HepG2 (cell line): ENCODE results near the gene POLG2. TPM values are rescaled to one million over a fixed set of nuclear protein-coding genes. Genes with fewer than 3 reads are reported as not detected.
A peak's percentile ranks its signal among the peaks of the same experiment; 100 is the strongest.

Experiments
- CCAR2 ChIP-seq: fragments of 200-400 bp; formaldehyde crosslinking; optimal IDR thresholded peaks from 2 replicates; pipeline ENCODE3; 2018; ENCODE audit warnings: low read depth, mild to moderate bottlenecking, low read length, moderate library complexity
- ELF3 ChIP-seq: IDR thresholded peaks from 2 replicates; pipeline ENCODE4 v1.6.1; 2016; ENCODE audit warnings: missing genetic modification reagents, missing compliant biosample characterization
- ERF ChIP-seq: IDR thresholded peaks from 2 replicates; pipeline ENCODE4 v1.6.1; 2018; ENCODE audit warnings: missing biosample characterization, missing genetic modification reagents
- ETV6 ChIP-seq: sonication (generic); formaldehyde crosslinking; conservative IDR thresholded peaks from 2 replicates; pipeline ENCODE4 v1.4.0; 2020; ENCODE audit warnings: missing genetic modification reagents
- GFI1 ChIP-seq: sonication (generic); formaldehyde crosslinking; IDR thresholded peaks from 2 replicates; pipeline ENCODE4 v1.5.0; 2020; ENCODE audit warnings: missing genetic modification reagents, mild to moderate bottlenecking, borderline replicate concordance
- IKZF4 ChIP-seq: sonication (generic); formaldehyde crosslinking; IDR thresholded peaks from 2 replicates; pipeline ENCODE4 v1.5.1; 2020; ENCODE audit warnings: borderline replicate concordance, mild to moderate bottlenecking, low read depth, missing genetic modification reagents; ENCODE audit errors: not compliant biosample characterization
- KMT2B ChIP-seq: IDR thresholded peaks from 2 replicates; pipeline ENCODE4 v1.6.1; 2016; ENCODE audit warnings: missing genetic modification reagents, missing compliant biosample characterization
- MED1 ChIP-seq: sonication (generic); formaldehyde crosslinking; IDR thresholded peaks from 2 replicates; pipeline ENCODE4 v1.4.0; 2020; ENCODE audit warnings: missing genetic modification reagents
- MED13 ChIP-seq: sonication (generic); formaldehyde crosslinking; IDR thresholded peaks from 2 replicates; pipeline ENCODE4 v1.5.0; 2020; ENCODE audit warnings: missing genetic modification reagents
- MED8 ChIP-seq: sonication (generic); formaldehyde crosslinking; IDR thresholded peaks from 2 replicates; pipeline ENCODE4 v1.8.1; 2023; ENCODE audit warnings: mild to moderate bottlenecking, missing genetic modification reagents; ENCODE audit not compliant: insufficient replicate concordance
- MTA3 ChIP-seq: sonication (generic); formaldehyde crosslinking; IDR thresholded peaks from 2 replicates; pipeline ENCODE4 v1.4.0; 2020; ENCODE audit warnings: missing genetic modification reagents
- TOE1 ChIP-seq: sonication (generic); formaldehyde crosslinking; IDR thresholded peaks from 2 replicates; pipeline ENCODE4 v1.4.0; 2020; ENCODE audit warnings: mild to moderate bottlenecking, missing genetic modification reagents
- TRIM24 ChIP-seq: sonication (generic); formaldehyde crosslinking; IDR thresholded peaks from 2 replicates; pipeline ENCODE4 v1.8.0; 2022; ENCODE audit warnings: mild to moderate bottlenecking, missing genetic modification reagents
- ZNF263 ChIP-seq: sonication (generic); formaldehyde crosslinking; IDR thresholded peaks from 2 replicates; pipeline ENCODE4 v1.4.0; 2020; ENCODE audit warnings: missing genetic modification reagents
- ZNF496 ChIP-seq: sonication (generic); formaldehyde crosslinking; IDR thresholded peaks from 2 replicates; pipeline ENCODE4 v1.8.1; 2023; ENCODE audit warnings: mild to moderate bottlenecking, moderate library complexity, missing genetic modification reagents; ENCODE audit not compliant: insufficient replicate concordance
- ZNF615 ChIP-seq: sonication (generic); formaldehyde crosslinking; IDR thresholded peaks from 2 replicates; pipeline ENCODE4 v1.5.0; 2020; ENCODE audit warnings: mild to moderate bottlenecking, missing genetic modification reagents, borderline replicate concordance
- polyA plus RNA-seq, 8 experiments: library from polyadenylated mRNA; depleted of rRNA in 3 of 8; stranded (reverse) in 7 of 8; unstranded in 1 of 8; fragments of >200 nt; fragmentation: Illumina TruSeq in 4 of 8; extraction: Trizol in 4 of 8; gene quantifications; 2 replicates each; pipeline versions ENCODE4 v1.2.1 to v1.2.3, GENCODE V29; 2011 to 2016; ENCODE audit warnings: low read depth in 4 of 8, missing spikeins in 1 of 8, mixed read lengths in 1 of 8; ENCODE audit not compliant: insufficient read depth in 1 of 8
- total RNA-seq, 5 experiments: library from RNA; depleted of rRNA; stranded (reverse); fragments of >200 nt; fragmentation: Illumina TruSeq; extraction: Trizol; gene quantifications; 2 replicates each; pipeline ENCODE4 v1.2.3, GENCODE V29; 2016; ENCODE audit warnings: low read depth in 1 of 5
- TF ChIP-seq, protein P1 (sequence below): IDR thresholded peaks from 2 replicates; pipeline ENCODE4 v1.4.0; 2020; ENCODE audit warnings: mild to moderate bottlenecking, missing genetic modification reagents
- TF ChIP-seq, protein P2 (sequence below): sonication (generic); formaldehyde crosslinking; IDR thresholded peaks from 2 replicates; pipeline ENCODE4 v1.8.0; 2022; ENCODE audit warnings: missing genetic modification reagents, low read depth, mild to moderate bottlenecking, borderline replicate concordance
- TF ChIP-seq, protein P3 (sequence below): IDR thresholded peaks from 2 replicates; pipeline ENCODE4 v1.6.1; 2012; ENCODE audit warnings: inconsistent platforms
- TF ChIP-seq, protein P4 (sequence below): sonication (generic); formaldehyde crosslinking; IDR thresholded peaks from 2 replicates; pipeline ENCODE4 v1.4.0; 2020; ENCODE audit warnings: missing genetic modification reagents, borderline replicate concordance

POLG2 gene
- total and polyA plus RNA-seq, 2 of the 13 experiments (the other 11 are each of a cell fraction or from before 2014, with no cell fraction given), result 21.1 to 25.5 TPM

DNA sequence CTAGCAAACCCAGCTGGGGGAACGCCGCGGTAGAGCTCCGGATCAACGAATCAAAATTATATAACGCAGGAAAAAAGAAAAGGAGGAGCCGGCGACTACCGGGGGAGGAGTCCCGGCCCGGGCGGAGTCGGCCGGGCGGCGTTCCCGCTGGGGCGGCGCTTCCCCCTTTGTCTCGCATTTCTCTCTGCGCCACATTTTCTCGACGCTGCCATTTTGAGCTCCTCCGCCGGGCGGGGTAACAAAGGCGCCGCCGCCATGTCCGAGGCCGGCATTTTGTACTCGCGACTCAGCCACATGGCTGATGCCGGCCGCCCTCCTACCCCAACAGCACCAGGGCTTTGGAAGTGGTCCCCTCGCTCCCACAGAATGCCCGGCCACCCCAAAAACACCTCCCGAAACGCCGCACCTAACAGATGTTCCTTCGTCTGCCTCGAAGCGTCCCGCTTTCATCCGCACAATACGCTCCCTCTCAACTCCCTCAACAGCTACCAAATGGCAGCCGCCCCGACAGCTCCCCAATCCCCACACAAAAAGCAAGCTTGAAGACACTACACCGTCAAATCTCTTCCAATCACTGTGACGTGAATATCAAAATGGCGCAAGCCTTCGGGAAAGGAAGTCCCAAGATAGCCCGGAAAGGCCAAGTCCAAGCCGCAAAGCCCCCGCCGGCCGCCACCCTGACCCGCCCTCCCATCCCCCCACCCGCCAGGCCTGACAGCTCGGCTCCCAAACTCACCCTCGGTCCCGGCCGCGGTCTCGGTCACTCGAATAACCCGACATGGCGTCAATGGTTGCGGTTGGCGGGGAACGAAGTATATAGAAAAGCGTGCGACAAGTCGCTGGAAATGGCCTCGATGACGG is 8.7 kb upstream of the POLG2 start (continued):
- TF ChIP-seq IKZF4 (CRISPR knock-in tag) (peak; percentile 14), ZNF263 (CRISPR knock-in tag) (peak; percentile 95), MED13 (peak; percentile 80; the same call in 1 of the 2 replicates), ZNF615 (CRISPR knock-in tag) (no peak; the same call in 1 of the 2 replicates), MTA3 (CRISPR knock-in tag) (no peak), TRIM24 (no peak), ERF (peak; percentile 70; the same call in 1 of the 2 replicates), CCAR2 (no peak), ZNF496 (CRISPR knock-in tag) (no peak), MED8 (CRISPR knock-in tag) (no peak), MED1 (peak; percentile 49; the same call in 1 of the 2 replicates), KMT2B (CRISPR knock-in tag) (peak; percentile 19; the same call in 1 of the 2 replicates), GFI1 (CRISPR knock-in tag) (peak; percentile 22; the same call in 1 of the 2 replicates), TOE1 (CRISPR knock-in tag) (no peak), ETV6 (CRISPR knock-in tag) (peak; percentile 84; the same call in 1 of the 2 replicates), ELF3 (CRISPR knock-in tag) (peak; percentile 62)
- TF ChIP-seq, protein P1, sequence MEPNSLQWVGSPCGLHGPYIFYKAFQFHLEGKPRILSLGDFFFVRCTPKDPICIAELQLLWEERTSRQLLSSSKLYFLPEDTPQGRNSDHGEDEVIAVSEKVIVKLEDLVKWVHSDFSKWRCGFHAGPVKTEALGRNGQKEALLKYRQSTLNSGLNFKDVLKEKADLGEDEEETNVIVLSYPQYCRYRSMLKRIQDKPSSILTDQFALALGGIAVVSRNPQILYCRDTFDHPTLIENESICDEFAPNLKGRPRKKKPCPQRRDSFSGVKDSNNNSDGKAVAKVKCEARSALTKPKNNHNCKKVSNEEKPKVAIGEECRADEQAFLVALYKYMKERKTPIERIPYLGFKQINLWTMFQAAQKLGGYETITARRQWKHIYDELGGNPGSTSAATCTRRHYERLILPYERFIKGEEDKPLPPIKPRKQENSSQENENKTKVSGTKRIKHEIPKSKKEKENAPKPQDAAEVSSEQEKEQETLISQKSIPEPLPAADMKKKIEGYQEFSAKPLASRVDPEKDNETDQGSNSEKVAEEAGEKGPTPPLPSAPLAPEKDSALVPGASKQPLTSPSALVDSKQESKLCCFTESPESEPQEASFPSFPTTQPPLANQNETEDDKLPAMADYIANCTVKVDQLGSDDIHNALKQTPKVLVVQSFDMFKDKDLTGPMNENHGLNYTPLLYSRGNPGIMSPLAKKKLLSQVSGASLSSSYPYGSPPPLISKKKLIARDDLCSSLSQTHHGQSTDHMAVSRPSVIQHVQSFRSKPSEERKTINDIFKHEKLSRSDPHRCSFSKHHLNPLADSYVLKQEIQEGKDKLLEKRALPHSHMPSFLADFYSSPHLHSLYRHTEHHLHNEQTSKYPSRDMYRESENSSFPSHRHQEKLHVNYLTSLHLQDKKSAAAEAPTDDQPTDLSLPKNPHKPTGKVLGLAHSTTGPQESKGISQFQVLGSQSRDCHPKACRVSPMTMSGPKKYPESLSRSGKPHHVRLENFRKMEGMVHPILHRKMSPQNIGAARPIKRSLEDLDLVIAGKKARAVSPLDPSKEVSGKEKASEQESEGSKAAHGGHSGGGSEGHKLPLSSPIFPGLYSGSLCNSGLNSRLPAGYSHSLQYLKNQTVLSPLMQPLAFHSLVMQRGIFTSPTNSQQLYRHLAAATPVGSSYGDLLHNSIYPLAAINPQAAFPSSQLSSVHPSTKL (CRISPR knock-in tag), result 0 out of 2 replicates have a peak, but pooled peaks have one; percentile 30
- TF ChIP-seq, protein P2, sequence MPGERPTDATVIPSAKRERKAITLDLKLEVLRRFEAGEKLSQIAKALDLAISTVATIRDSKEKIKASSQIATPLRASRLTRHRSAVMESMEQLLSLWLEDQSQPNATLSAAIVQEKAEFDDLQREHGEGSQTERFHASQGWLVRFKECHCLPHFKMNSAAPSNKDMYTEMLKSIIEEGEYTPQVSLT (CRISPR knock-in tag), result no peak; the same call in 1 of the 2 replicates
- TF ChIP-seq, protein P3, sequence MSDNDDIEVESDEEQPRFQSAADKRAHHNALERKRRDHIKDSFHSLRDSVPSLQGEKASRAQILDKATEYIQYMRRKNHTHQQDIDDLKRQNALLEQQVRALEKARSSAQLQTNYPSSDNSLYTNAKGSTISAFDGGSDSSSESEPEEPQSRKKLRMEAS, result peak; percentile 87
- TF ChIP-seq, protein P4, sequence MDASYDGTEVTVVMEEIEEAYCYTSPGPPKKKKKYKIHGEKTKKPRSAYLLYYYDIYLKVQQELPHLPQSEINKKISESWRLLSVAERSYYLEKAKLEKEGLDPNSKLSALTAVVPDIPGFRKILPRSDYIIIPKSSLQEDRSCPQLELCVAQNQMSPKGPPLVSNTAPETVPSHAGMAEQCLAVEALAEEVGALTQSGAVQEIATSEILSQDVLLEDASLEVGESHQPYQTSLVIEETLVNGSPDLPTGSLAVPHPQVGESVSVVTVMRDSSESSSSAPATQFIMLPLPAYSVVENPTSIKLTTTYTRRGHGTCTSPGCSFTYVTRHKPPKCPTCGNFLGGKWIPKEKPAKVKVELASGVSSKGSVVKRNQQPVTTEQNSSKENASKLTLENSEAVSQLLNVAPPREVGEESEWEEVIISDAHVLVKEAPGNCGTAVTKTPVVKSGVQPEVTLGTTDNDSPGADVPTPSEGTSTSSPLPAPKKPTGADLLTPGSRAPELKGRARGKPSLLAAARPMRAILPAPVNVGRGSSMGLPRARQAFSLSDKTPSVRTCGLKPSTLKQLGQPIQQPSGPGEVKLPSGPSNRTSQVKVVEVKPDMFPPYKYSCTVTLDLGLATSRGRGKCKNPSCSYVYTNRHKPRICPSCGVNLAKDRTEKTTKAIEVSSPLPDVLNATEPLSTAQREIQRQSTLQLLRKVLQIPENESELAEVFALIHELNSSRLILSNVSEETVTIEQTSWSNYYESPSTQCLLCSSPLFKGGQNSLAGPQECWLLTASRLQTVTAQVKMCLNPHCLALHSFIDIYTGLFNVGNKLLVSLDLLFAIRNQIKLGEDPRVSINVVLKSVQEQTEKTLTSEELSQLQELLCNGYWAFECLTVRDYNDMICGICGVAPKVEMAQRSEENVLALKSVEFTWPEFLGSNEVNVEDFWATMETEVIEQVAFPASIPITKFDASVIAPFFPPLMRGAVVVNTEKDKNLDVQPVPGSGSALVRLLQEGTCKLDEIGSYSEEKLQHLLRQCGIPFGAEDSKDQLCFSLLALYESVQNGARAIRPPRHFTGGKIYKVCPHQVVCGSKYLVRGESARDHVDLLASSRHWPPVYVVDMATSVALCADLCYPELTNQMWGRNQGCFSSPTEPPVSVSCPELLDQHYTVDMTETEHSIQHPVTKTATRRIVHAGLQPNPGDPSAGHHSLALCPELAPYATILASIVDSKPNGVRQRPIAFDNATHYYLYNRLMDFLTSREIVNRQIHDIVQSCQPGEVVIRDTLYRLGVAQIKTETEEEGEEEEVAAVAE (CRISPR knock-in tag), result no peak
